ENCODE data around the gene OR10T2.
"Not testable (repeated sequence)": the region's sequence is repeated elsewhere in the genome, so short reads cannot be mapped to it uniquely, and the experiment has no call there.

Gene OR10T2

DNA sequence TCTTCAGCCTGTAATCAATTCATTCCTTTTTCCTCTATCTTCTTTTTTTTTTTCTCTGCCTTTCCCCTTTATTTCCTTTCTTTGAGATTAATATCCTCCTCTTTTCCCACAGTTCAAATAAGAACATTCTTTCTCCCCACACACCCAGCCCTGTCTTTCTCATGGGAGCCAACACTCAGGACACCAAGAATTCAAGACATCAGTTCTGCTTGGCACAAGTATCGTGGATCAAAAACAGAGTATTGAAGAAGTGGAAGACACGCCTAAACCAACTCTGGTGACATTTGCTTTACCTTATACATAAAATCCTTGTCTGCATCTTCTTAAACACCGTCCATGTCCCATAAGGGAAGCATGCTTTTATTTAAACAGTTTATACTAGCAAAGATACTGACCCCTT, 42.6 kb downstream of the OR10T2 start:
- in situ Hi-C loops (cut with MboI; ENCODE audit: low sequenced_read_pairs): no loop called here

DNA sequence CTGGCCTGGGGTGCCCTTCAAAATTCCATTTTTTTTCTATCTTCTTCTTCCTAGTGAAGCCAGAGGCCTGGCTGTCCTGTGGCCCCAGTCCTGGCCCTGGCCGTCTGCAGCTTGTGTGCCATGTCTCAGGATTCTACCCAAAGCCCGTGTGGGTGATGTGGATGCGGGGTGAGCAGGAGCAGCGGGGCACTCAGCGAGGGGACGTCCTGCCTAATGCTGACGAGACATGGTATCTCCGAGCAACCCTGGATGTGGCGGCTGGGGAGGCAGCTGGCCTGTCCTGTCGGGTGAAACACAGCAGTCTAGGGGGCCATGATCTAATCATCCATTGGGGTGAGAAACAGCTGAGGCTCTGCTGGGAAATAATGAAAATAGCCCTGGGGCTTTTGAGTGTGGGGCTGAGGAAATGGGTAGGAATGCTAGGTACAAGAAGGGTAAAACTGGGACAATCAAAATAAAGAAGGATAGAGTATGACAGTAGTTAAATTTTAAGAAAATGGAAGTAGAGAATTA, 43.4 kb downstream of the OR10T2 start:
- in situ Hi-C loops (cut with MboI; ENCODE audit: low sequenced_read_pairs): no loop called here

DNA sequence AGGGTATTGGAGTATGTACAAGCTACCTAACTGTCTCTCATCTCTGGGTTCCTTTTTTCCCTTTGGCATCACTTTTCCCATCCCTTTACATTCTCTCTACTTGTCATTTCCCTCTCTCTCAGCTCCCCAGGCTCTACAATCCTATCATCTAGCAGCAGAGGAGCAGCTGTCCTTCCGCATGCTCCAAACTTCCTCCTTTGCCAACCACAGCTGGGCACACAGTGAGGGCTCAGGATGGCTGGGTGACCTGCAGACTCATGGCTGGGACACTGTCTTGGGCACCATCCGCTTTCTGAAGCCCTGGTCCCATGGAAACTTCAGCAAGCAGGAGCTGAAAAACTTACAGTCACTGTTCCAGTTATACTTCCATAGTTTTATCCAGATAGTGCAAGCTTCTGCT, 45.0 kb downstream of the OR10T2 start:
- in situ Hi-C loops (cut with MboI; ENCODE audit: low sequenced_read_pairs): no loop called here

DNA sequence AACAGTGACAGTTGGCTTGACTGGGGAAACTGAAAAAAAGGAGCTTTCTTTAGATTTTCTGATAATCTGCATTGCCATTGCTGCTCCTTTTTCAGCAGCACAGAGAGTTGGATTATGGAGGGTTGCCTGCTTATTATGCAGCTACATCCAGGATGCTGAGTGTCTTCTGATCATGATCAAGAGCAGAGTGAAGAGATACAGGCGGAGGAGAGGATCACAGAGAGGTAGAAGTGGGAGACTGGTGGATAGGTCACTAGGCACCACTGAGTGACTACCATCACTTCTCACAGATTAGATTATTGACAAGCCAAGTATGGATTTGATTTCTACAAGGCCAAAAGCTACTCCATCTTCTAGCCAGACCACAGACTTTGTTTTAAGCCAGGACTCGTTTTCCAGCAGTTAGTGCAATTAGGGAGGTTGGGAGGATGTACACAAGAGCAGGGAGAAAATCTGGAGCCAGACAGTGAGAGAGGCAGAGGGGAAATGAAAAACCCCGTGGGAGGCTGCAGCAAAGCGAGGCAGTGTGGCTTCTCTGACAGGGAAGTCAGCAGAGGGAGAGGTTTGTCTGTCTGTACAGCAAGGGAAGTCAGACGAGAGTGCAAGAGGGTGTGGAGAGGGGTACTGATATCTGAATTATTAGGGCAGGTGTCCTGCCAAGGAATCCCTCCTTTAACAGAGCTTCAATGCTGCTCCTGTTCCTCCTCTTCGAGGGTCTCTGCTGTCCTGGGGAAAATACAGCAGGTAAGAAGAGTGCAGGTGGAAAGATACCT, 45.8 kb downstream of the OR10T2 start, which contains the start of gene CD1E:
CD1E (plus strand) TSS at position 592 of the 773 bp plus-strand sequence; CDS start at position 687, 95 bp downstream.
- in situ Hi-C loops (cut with MboI; ENCODE audit: low sequenced_read_pairs): no loop called here

DNA sequence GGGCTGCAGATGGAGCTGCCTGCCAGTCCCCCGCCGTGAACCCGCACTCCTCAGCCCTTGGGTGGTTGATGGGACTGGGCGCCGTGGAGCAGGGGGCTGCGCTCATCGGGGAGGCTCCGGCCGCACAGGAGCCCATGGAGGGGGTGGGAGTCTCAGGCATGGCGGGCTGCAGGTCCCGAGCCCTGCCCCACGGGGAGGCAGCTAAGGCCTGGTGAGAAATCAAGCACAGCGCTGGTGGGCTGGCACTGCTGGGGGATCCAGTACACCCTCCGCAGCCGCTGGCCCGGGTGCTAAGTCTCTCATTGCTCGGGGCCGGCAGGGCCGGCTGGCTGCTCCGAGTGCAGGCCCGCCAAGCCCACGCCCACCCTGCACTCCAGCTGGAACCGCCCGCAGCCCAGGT, 50.3 kb downstream of the OR10T2 start:
- in situ Hi-C loops (cut with MboI; ENCODE audit: low sequenced_read_pairs): not testable (repeated sequence)

Measured in HL-60/S4 treated with retinoic acid at 250 ng/mL for 4 days and 3 days (cell line).